ENCODE data around the gene OR52E6.
A peak's percentile ranks its signal among the peaks of the same experiment; 100 is the strongest.

The OR52E6 gene

DNA sequence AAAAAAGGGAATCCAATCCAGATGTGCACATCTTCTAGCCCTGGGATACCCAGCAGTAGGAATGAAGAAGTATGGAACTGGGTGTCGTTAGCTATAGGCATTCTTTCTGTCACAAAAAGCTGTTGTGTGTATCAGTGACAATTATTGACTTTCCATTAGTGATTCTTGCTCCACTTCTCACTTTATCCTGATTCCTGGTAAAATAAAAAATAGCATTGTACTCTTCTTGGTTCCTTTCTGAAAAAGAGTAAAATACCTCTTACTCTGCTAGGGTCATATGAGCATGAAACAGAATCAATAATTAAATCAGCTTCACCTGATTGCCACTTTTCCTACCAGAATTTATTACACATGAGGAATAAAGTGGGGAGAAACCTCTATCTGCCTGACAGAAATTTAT lies at the start of gene OR52E6:
TSS of gene OR52E6 (minus strand) at position 101 of the 400 bp plus-strand sequence. CDS start at position 101, 0 bp downstream.
- DNase-seq: no peak

DNA sequence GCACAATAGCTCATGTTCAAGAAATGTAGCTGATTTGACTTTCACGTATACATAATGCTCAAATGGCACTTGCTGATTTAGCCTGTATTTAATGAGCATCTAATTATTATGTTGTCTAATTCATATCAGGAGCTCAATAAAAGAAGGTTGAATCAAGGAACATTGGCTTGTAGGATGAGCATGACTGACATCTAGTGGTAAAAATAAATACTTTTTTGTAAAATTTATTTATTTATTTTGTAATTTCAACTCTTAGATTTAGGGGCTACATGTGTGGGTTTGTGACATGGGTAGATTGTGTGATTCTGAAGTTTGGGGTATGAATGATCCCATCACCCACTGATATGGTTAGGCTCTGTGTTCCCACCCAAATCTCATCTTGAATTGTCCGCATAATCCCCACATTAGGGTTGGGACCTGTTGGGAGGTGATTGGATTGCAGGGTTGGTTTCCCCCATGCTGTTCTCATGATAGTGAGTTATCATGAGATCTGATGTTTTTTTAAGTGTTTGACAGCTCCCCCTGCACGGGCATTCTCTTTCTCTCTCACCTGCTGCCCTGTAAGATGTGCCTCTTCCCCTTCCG lies 49.6 kb upstream of the OR52E6 start:
- no peak for DNase-seq

DNA sequence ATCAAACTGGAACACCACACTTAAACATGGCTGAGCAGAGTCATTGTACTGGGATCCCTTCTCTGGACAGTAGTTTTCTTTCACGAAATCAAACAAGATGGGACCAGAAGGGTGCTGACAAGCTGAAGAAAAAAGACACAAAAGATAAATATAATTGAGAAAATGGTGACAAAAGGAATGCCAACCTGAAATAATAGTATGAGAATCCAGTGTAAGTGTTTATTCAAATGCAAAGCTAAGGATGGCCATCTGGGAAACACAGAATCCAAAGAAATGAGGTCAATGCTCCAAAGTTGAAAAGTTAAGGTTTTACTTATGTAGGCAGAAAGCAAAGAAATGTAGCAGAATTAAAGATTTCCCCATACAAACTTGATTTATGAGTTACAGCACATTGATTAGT lies 46.0 kb upstream of the OR52E6 start:
- DNase-seq: no peak

DNA sequence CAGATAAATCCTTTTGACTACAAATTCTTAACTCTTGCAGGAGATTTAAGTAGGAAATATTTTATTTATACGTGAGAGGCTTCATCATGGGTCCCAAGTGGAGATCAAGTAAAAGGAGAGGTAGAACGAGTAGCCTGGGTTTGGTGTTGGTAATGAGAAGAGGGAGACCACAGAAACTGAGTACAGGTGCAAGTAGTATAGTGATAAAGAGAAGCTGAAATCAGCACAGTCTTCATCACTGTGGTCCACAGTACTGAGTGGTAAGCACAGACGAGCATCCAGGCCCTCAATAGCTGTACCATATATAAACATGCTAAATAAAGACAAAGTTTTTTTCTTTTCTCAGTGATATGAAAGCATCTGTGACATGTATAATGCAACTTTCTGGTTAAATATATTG lies 45.5 kb upstream of the OR52E6 start:
- no peak for DNase-seq

DNA sequence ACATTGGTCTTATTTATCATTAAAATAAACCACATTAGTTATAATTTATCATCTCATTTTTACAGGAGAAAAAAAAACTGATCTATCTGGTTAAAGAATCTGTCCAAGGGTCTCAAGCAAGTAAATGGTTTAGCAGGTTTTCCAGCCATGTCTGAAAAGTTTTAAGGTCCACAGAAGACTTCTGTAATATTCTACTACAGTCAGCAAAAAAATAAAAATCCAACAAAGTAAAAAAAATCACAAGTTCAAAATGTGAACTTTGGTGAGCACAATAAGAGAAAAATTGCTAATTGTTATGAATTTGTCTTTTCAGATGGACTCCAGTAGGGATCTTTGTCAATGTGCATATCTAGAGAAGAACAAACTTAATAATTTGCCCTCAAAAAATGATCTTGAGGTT lies 40.1 kb upstream of the OR52E6 start:
- no peak for DNase-seq

DNA sequence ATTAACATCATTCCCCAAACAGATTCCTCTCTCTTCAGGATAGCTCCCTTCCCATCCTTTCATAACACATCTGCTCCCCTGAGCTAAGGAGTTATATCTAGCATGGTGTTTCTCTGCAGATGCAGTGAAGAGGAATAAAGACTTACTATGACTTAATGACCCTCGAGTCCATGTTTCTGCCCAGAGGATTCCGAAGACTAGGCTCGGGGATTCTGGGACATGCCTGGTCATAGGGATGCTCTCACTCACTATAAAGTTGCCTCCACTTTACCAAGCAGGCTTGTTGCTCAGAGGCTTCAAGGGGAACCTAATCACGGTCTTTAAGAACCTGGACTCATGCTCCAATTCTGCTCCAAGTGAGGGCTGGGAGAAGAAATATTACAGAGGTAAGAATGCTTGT lies 38.6 kb upstream of the OR52E6 start, which contains the start of gene OR52E4:
TSS of gene OR52E4 (plus strand) at position 301 of the 400 bp plus-strand sequence. CDS start 3,664 bp downstream, outside the sequence.
- DNase-seq: no peak

DNA sequence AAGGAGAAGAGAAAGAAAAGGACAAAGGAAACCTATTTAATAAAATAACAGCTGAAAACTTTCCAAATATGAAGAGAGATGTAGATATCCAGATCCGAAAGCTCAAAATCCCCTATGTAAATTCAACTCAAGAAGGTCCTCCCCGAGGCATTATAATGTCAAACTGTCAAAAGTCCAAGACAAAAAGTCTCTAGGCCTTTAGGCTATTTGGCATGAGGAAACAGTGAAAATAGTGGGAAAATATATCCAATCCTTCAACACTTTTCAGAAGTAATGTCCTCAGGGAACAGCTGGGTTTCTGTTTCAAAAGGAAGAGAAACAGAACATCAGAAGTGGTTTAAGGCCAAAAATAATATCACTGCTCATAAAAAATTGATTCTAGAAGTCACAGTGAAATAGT lies 36.9 kb upstream of the OR52E6 start:
- DNase-seq: no peak

DNA sequence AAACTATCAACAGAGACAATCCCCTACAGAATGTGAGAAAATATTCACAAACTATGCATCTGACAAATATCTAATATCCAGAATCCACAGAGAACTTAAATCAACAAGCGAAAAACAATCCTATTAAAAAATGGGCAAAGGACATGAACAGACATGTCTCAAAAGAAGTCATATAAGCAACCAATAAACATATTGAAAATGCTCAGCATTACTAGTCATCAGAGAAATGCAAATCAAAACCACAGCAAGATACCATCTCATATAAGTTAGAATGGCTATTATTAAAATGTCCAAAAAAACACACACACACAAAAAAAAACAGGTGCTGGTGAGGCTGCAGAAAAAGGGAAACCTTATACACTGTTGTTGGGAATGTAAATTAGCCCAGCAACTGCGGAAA lies 24.1 kb upstream of the OR52E6 start:
- DNase-seq: no peak

DNA sequence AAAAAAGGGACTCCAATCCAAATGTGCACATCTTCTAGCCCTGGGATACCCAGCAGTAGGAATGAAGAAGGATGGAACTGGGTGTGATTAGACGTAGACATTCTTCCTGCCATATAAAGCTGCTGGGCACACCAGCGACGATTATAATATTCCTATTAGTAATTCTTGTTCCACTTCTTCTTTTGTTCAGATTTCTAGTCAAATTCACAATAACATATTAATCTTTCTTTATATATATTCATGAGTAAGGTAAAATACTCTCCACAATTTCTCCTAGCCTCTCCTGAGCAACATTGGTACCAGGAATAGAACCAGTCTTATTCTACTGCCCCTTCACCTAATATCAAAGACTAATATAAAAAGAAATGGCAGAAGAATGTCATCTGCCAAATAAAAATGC lies 15.9 kb upstream of the OR52E6 start, which contains the start of gene OR52E8:
TSS of gene OR52E8 (minus strand) at position 101 of the 400 bp plus-strand sequence. CDS start at position 101, 0 bp downstream.
- DNase-seq: no peak

DNA sequence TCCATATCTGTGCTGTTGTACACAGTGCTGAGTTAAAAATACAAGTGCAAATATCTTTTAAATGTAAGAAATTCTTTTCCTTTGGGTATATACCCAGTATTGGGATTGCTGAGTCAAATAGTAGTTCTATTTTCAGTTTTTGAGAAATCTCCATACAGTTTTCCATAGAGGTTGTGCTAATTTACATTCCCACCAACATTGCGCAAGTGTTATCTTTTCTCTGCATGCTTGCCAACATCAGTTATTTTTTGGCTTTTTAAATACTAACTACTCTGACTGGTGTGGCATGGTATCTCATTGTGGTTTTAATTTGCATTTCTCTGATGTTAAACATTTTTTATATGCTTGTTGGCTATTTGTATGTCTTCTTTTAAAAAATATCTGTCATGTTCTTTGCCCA lies 9.3 kb upstream of the OR52E6 start:
- DNase-seq: no peak

DNA sequence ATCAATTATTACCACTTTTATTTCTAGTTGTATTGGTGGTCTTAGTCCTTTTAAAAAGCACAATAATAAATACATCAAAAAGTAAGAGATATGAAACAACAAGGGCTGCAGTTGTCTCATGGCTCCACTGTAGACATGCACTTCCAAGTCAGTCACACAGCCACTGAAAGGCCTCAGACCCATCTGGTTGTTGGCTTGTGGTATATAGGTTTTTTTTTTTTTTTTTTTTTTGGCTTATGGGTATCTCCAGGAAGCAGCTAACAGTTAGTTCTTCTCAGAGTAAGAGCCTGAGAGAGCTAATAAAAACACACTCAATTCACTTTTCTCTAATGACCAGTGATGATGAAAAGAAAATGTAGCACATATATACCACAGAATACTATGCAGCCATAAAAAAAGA lies 6.0 kb upstream of the OR52E6 start:
- no peak for DNase-seq

DNA sequence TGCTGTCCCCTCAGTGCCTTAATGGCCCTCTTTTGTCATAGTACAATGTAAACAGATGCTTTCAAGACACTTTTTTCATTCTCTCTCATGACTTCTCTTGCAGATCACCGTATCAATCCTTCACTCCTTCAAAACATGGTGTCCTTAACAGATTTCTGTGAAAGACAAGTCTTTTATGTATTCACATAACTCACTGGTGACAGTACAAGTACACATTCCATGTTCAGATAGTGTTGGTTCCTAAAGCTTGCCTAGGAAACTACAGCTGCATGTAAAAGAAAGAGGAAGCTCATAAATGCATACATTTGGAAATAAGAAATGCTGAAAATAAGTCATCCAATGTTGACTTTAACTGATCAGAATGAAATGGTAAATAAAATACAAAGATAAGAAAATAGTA lies 5.0 kb upstream of the OR52E6 start:
- no peak for DNase-seq

DNA sequence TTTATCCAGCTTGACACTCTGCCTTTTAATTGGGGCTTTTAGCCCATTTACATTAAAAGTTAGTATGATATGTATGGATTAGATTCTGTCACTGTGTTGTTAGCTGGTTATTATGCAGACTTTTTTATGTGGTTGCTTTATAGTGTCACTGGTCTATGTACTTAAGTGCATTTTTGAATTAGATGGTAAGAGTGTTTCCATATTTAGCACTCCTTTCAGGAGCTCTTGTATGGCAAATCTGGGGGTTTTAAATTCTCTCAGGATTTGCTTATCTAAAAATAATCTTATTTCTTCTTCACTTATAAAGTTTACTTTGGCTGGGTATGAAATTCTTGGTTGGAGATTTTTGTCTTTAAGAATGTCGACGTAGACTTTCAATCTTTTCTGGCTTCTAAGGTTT lies 4.0 kb downstream of the OR52E6 start:
- DNase-seq: no peak

DNA sequence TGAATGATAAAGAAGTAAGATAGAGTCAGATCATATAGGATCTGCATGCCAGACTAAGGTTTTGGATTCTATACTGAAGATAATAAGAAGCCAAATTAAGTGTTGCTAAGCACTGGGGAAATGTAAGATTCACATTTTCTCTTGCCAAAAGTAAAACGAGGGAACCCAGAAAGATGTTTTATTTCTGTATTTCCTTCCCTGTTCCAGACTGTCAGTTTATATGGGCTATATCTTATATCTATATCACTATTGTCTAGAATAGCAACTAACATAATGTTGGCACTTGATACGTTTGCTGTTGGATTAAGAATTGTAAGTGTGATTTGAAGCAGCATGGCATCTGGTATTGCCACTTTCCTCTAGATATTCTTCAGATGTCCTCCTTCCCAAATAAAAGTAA lies 8.3 kb downstream of the OR52E6 start:
- DNase-seq: no peak

DNA sequence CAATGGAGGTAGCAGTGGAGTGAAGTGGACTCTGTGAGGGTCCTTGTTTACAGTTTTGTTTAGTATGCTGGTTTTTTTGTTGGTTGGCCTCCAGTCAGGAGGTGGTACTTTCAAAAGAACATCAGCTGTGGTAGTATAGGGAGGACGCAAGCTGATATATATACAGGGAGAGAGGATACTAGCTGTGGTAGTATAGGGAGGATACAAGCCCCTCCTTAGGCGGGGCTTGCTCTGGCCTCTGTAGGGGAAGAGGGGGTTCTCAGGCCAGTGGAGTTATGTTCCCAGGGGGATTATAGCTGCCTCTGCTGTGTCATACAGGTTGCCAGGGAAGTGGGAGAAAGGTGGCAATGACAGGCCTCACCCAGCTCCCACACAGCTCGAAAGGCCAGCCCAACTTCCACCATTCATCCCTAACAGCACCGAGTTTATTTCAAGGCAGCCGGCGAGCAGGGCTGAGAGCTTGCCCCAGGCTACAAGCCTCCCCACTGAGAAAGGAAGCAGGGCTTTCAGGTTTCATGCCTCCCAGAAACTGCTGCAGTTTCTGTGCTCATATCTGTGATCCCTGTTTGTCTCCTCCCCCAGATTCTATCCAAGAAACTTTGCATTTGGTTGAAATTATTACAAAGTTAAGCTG lies 10.4 kb downstream of the OR52E6 start:
- DNase-seq: no peak

DNA sequence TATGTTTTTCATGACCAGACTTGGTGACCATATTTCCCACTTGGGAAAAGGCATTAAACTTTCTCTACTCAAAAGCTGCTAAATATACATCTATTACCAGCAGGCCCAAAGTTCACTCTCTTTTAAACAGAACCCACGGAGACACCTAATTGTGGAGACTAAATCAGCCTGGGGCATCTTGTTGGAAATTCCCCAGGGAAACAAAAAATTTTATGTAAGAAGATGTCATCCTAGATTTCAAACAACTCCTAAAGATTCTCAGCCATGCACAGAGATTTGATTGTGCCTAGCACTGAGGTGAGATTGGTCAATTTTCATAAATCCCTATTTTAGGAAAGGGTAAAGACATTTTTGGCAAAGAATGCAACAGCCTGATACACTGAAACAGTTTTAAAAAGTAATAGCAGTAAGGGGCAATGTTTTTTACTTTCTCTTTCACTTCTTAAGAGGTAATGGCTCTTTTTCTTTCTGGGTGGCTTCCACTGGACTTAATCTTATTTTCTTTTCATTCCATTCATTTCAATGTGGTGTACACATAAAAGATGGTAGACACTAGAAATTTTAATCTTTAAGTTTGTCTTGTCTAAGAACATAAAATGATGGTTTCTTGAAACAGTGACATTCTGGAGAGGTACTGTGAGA lies 23.3 kb downstream of the OR52E6 start:
- DNase-seq: no peak

DNA sequence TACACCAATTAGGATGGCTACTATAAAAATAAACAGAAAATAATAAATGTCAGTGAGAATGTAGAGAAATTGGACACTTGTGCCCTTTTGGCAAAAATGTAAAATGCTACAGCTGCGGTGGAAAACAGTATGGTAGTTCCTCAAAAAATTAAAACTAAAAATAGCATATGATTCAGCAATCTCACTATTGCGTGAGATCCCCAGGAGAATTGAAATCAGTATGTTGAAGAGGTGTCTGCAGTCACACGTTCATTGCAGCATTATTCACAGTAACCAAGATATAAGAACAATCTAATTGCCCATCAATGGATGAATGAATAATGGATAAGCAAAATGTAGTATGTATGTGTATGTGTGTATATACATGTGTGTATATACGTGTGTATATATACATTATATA lies 26.2 kb downstream of the OR52E6 start:
- no peak for DNase-seq

DNA sequence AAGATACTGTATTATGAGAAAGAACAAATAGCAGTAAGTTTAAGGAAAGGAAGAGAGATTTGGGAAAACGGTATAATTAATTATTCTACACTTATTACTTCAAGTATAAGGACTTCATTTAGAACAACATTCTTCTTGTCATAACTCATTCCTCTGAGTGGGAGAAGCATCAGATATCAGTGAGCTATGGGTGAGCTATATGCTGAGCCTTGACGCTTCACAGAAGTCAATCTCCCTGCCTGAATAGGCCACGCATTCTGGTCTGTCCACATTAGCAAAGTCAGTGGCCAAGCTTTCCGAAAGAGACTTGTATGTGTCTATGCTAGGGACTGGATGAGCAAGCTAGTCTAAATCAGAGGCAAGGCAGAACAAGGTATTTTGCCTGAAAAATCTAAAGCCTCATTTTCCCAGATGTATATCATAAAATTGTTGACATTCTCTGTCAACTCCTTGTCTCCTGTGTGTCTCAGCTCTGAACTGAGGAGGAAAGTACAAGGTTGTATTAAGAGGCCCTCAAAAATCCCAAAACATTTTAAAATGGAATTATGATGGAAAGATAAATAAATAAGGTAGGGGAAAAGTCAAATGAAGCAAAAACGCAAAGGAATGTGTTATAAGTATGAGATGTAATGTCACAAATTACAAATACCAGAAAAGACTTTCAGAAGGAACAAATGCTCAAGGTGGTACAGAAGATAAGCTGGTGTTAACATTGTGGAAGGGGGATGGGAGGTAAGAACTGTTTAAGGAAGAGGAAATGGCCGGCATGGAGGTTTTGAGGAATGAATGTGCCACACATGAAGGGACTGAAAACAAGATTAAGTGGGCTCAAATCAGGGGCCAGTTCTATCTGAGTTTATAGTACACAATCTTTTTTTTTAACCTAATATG lies 31.5 kb downstream of the OR52E6 start:
- no peak for DNase-seq

DNA sequence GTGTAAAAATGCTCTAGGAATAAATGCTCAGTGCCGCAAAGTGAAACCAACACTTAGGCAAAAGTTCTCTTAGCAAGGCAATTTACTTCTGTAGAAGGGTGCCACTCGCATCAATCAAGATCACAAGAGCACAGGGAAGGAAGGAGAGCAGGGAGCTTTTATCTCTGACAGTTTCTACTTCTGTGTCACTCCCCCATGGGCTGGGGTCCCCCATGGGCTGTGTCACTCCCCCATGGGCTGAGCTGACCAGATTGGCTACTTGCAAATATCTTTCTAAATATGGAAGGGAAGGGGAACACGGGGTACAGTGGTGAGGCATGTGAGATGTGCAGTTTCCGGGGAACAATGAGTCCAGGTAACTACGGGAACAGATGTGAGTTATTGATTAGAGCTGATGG lies 32.6 kb downstream of the OR52E6 start:
- no peak for DNase-seq

DNA sequence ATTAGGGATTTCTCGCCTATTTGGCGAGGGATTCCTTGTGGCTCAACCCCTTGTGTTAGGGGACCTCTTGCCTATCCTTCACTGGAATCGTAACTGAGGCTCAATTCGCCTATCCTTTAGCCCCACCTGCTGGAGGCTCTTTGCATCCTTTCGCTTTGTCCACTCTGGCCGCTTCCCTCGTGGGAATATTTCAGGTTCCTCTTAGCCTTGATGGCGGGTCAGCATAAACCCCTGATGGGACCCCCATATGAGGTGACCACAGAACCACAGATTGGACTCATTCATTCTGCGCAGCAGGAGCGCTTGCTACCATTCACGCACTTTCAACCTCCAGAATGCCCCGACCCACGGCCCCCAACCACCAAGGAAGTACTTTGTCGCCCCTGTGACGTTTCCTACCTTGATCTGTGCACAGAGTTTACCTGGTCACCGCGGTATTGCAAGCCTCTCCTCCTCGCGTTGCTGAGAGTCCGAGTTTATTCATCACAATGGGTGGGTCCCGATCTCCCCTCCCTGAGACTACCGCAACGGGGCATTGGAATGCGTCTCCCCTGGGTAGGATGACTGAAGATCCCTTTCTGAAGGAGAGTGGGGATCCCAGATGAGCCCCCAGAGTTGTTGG lies 33.1 kb downstream of the OR52E6 start, which contains the start of gene OR52N2:
TSS of gene OR52N2 (plus strand) at position 425 of the 622 bp plus-strand sequence. CDS start 11,412 bp downstream, outside the sequence.
- DNase-seq: peak; percentile 69

DNA sequence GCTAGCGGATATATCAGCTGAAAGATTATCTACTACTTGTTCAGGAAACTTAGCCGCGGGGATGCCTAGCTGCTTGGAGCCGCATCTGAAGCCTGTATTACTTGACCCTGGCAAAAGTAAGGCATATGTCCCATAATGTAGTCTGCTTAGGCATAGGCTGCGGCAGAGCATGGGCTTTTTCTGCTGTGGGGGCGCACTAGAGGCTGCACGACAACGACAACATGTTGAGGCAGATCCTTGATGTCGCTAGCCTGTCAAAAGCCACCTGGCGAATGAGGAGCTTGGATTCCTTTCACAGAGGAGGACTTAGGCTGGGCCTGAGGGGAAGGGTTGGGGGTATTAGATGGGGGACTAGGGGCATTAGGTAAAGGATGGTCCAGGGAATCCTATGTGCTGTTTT lies 34.1 kb downstream of the OR52E6 start:
- DNase-seq: no peak

DNA sequence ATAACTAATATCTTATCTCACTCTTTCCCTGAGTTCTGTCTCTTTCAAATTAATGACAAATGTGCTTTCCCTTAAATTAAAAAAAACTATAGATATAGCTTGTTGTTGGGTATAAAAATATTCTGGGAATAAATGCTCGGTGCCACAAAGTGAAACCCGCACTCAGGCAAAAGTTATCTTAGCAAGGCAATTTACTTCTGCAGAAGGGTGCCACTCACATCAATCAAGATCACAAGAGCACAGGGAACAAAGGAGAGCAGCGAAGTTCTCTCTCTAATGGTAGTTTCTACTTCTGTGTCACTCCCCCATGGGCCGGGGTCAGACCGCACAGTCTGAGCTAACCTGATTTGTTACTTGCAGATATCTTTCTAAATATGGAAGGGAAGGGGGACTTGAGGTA lies 37.7 kb downstream of the OR52E6 start:
- DNase-seq: no peak

DNA sequence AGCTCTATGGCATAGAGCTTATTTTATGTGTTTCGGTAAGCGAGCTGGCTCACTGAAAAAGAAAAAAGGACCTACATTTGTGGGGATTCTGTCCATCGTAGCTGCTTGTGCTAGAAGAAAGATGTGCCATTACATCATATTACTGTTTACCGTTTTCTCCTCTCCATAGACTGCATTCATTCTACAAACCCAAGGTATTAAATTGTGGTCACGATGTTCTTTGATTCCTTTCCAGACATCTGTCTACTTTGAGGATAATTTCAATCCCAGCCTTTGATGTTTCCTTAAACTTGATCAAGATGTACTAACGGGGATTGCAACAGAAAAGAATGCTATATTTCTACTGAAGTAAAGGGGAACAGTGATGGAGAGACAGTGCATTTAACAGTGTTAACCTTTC lies 45.2 kb downstream of the OR52E6 start:
- no peak for DNase-seq
